Posterior vena cava (tissue), 2 donors: ENCODE data around the gene FGFBP3. TPM values are rescaled to one million over a fixed set of nuclear protein-coding genes. Genes with fewer than 3 reads are reported as not detected.

Experiments
- DNase-seq: peaks from one replicate; pipeline ENCODE4 v3.0.0-alpha.2; 2020; ENCODE audit warnings: low spot score
- intact Hi-C, 2 donors: fragments of 100-400 bp; cut with DNase I; formaldehyde crosslinking; loops; one replicate each; pipeline versions ENCODE4 v1.14.1 to v1.14.2; 2022 to 2023
- long read RNA-seq, 2 donors: library from polyadenylated mRNA; unstranded; transcript quantifications; one replicate each; pipeline ENCODE4 v2.0.0, GENCODE V29; 2020 to 2021
- total RNA-seq, 2 donors: library from RNA; stranded (reverse); fragmentation: NEBNext Ultra II Directional; extraction: Animal tissue kit (Norgen Biotek cat#: 25700); gene quantifications; one replicate each; pipeline ENCODE4 v1.2.1, GENCODE V29; 2021
- donor health status: DM: yes; HTN: yes; CAD: no.
- donor health status: DM: yes; HTN: yes; CAD: no.

Gene FGFBP3
- total RNA-seq = 1 to 10 TPM in 1 of 2 donors, under 1 TPM in 1; 1.00 to 1.5 TPM
- long read RNA-seq, donor 1, partial matches to known transcripts = 0 of 2 reads
- long read RNA-seq, donor 1, other reads (novel, unspliced or antisense) = 2 of 2 reads
- long read RNA-seq, donor 2 = 0 reads

- DNase-seq = no peak
- intact Hi-C loops = no loop called here
These were observed at the start of gene FGFBP3 for GRCh38 chr10:91909117-91909677. Gene FGFBP3 (minus strand): TSS chr10:91909486. CDS start chr10:91908969, 517 bp downstream.

- DNase-seq = no peak
- intact Hi-C loops = no loop called here
These were observed 47.8 kb upstream of the FGFBP3 start for GRCh38 chr10:91957091-91957490.

- DNase-seq = no peak
- intact Hi-C loops = no loop called here
These were observed 45.8 kb upstream of the FGFBP3 start for GRCh38 chr10:91955114-91955513.

- intact Hi-C loops = no loop called here
- no peak for DNase-seq
These were observed 44.4 kb upstream of the FGFBP3 start for GRCh38 chr10:91953600-91954160.

GRCh38 chr10:91944880-91945630, 35.8 kb upstream of the FGFBP3 start:
- intact Hi-C loops = no loop called here

GRCh38 chr10:91941426-91941825, 32.1 kb upstream of the FGFBP3 start:
- DNase-seq = no peak
- intact Hi-C loops = no loop called here

More at GRCh38 chr10:91944880-91945630, 35.8 kb upstream of the FGFBP3 start:
- DNase-seq = no peak

GRCh38 chr10:91939653-91940052, 30.4 kb upstream of the FGFBP3 start:
- no peak for DNase-seq
- intact Hi-C loops = no loop called here

GRCh38 chr10:91935886-91936285, 26.6 kb upstream of the FGFBP3 start:
- intact Hi-C loops = no loop called here
- no peak for DNase-seq

GRCh38 chr10:91932737-91933136, 23.5 kb upstream of the FGFBP3 start:
- intact Hi-C loops = no loop called here

GRCh38 chr10:91931526-91932190, 22.4 kb upstream of the FGFBP3 start:
- intact Hi-C loops = no loop called here
- no peak for DNase-seq

More at GRCh38 chr10:91932737-91933136, 23.5 kb upstream of the FGFBP3 start:
- no peak for DNase-seq

GRCh38 chr10:91930939-91931338, 21.7 kb upstream of the FGFBP3 start:
- no peak for DNase-seq
- intact Hi-C loops = no loop called here

GRCh38 chr10:91925022-91925320, 15.7 kb upstream of the FGFBP3 start:
- DNase-seq = no peak
- intact Hi-C loops = no loop called here

- no peak for DNase-seq
- intact Hi-C loops = no loop called here
These were observed 15.1 kb upstream of the FGFBP3 start for GRCh38 chr10:91924212-91925021.

- intact Hi-C loops = no loop called here
- peak; percentile 98 for DNase-seq
These were observed 14.3 kb upstream of the FGFBP3 start, which contains the start of gene BTAF1 for GRCh38 chr10:91923371-91924211. Gene BTAF1 (plus strand): TSS chr10:91923770. CDS start chr10:91924077, 307 bp downstream.

GRCh38 chr10:91919651-91920050, 10.4 kb upstream of the FGFBP3 start:
- intact Hi-C loops = no loop called here
- no peak for DNase-seq

GRCh38 chr10:91910467-91910866, 1.2 kb upstream of the FGFBP3 start:
- intact Hi-C loops = no loop called here
- DNase-seq = no peak

GRCh38 chr10:91908337-91909116, 759 bp downstream of the FGFBP3 start:
- peak; percentile 95 for DNase-seq
- intact Hi-C loops = no loop called here

GRCh38 chr10:91907914-91908336, 1.4 kb downstream of the FGFBP3 start:
- intact Hi-C loops = no loop called here
- DNase-seq = no peak
